ENCODE measurements around the gene OR10A3.
A peak's percentile ranks its signal among the peaks of the same experiment; 100 is the strongest.

The OR10A3 gene

GRCh38 chr11:7892840-7893254 lies 48.7 kb downstream of the OR10A3 start:
- DNase-seq (ENCODE audit: low spot score) (peak; percentile 69), FAIRE-seq (peak; percentile 74)

- FAIRE-seq: no peak
- peak; percentile 48 for DNase-seq (ENCODE audit: low spot score)
Measured at GRCh38 chr11:7892059-7892699, 49.3 kb downstream of the OR10A3 start.

- DNase-seq (ENCODE audit: low spot score) (no peak), FAIRE-seq (no peak)
Measured at GRCh38 chr11:7890417-7891172, 50.9 kb downstream of the OR10A3 start.

DNA sequence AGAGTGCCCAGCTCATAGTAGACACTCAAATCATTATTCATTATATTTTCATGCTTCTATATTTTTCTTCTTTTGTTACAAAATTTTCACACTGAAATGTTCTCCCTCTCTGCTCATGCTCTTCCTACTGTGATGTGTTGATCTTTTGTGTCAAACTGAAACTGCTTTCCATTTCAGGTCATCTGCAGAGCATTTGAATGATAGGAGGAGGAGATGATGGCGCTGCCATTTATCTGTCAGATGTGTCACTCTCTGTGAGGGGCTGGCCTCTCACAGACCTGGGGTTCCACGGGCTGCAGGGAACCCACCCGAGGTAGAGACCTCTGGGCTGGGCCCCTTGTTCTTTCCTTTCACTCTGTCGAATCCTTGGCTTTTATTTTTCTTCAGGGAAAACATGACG lies 51.5 kb downstream of the OR10A3 start:
- no peak for FAIRE-seq
- no peak for DNase-seq (ENCODE audit: low spot score)

Measured in urothelium cell line (cell line).